Nephron (organoid): ENCODE measurements around the gene DGKE.

ENCODE experiments used
- H3K27ac Mint-ChIP-seq, 3 experiments: 2 replicates each; pipeline ENCODE4 v1.8.0; 2020; ENCODE audit warnings: mixed read lengths in 3 of 3, mild to moderate bottlenecking in 2 of 3, moderate library complexity in 1 of 3
- H3K27me3 Mint-ChIP-seq: 2 replicates; pipeline ENCODE4 v1.8.0; 2021; ENCODE audit warnings: low read depth, mild to moderate bottlenecking, moderate library complexity, mixed read lengths
- H3K36me3 Mint-ChIP-seq: 2 replicates; pipeline ENCODE4 v1.8.0; 2020; ENCODE audit warnings: low read depth, mixed read lengths
- H3K4me1 Mint-ChIP-seq: 2 replicates; pipeline ENCODE4 v1.8.0; 2020; ENCODE audit warnings: mixed read lengths
- H3K4me3 Mint-ChIP-seq, 3 experiments: 2 replicates each; pipeline ENCODE4 v1.8.0; 2020; ENCODE audit warnings: mild to moderate bottlenecking in 3 of 3, mixed read lengths in 3 of 3, moderate library complexity in 2 of 3
- H3K9me3 Mint-ChIP-seq: 2 replicates; pipeline ENCODE4 v1.8.0; 2020; ENCODE audit warnings: mixed read lengths
- TF ChIP-seq, protein P1 (sequence below), 3 experiments: fragments of 200-600 bp; sonication (generic); IDR thresholded peaks; one replicate each; pipeline ENCODE4 v1.5.0; 2021; ENCODE audit warnings: antibody characterized with exemption in 3 of 3; ENCODE audit not compliant: unreplicated experiment in 3 of 3

DGKE gene

GRCh38 chr17:56913867-56914580 is 80.1 kb downstream of the DGKE start, which contains the start of gene TRIM25:
TSS of gene TRIM25 (minus strand) at chr17:56914049. CDS start at chr17:56913988, 61 bp downstream.
- Mint-ChIP-seq H3K4me3 (peak within 1 kb of the TSS; percentile 90 to 98 (median 92)), H3K9me3 (peaks cover 10% of the 10 kb centered on the region), H3K36me3 (no peaks in the 10 kb centered on the region), H3K27ac (peak within 1 kb of the TSS; percentile 27 to 77 (median 48)), H3K27me3 (no peaks in the 10 kb centered on the region), H3K4me1 (peaks cover 4% of the 10 kb centered on the region)
- TF ChIP-seq, protein P1, sequence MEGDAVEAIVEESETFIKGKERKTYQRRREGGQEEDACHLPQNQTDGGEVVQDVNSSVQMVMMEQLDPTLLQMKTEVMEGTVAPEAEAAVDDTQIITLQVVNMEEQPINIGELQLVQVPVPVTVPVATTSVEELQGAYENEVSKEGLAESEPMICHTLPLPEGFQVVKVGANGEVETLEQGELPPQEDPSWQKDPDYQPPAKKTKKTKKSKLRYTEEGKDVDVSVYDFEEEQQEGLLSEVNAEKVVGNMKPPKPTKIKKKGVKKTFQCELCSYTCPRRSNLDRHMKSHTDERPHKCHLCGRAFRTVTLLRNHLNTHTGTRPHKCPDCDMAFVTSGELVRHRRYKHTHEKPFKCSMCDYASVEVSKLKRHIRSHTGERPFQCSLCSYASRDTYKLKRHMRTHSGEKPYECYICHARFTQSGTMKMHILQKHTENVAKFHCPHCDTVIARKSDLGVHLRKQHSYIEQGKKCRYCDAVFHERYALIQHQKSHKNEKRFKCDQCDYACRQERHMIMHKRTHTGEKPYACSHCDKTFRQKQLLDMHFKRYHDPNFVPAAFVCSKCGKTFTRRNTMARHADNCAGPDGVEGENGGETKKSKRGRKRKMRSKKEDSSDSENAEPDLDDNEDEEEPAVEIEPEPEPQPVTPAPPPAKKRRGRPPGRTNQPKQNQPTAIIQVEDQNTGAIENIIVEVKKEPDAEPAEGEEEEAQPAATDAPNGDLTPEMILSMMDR (IDR thresholded peaks at IDR 0.05; ENCODE audit: unreplicated experiment in 3 of 3): no peak

DNA sequence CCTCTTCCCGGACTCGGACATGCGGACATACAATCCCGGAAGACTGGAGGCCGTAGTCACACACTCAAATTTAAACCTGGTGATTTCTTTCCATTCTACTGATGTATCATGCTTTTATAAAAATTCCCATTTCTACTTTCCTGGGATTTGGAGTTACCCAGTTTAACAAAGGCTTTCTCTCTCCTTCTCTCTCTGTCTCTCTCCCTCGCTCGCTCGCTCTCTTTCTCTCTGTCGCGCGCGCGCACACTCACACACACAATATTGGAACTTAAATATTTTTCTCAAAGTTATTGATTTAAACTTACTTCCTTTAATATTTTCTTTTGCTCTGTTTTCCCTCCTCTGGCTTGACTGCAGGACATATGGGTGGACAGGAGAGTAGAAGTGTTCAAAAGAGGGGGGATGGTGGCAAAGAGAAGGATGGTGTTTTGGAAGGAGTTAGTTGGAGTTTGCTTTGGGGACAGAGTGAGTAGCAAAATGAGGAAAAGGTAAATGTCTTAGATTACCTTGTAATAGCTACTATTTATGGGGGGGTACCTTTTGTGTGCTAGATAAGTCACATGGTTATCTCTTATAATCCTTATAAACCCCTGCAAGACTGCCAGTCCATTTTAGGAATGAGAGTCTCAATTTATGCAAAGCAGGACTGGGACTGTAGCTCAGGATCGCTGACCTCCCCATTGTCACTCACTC is 80.8 kb downstream of the DGKE start:
- Mint-ChIP-seq H3K27ac (peak overlapping the region; percentile 27 to 77 (median 43)), H3K36me3 (no peaks in the 10 kb centered on the region), H3K4me3 (peak overlapping the region; percentile 90 to 98 (median 92)), H3K27me3 (no peaks in the 10 kb centered on the region), H3K9me3 (peaks cover 16% of the 10 kb centered on the region), H3K4me1 (peaks cover 4% of the 10 kb centered on the region)
- TF ChIP-seq, protein P1 (IDR thresholded peaks at IDR 0.05; ENCODE audit: unreplicated experiment in 3 of 3): no peak

- TF ChIP-seq, protein P1 (IDR thresholded peaks at IDR 0.05; ENCODE audit: unreplicated experiment in 3 of 3): no peak
- H3K4me1 Mint-ChIP-seq: peaks cover 4% of the 10 kb centered on the region
These were observed 83.8 kb downstream of the DGKE start for GRCh38 chr17:56917559-56918296.

DNA sequence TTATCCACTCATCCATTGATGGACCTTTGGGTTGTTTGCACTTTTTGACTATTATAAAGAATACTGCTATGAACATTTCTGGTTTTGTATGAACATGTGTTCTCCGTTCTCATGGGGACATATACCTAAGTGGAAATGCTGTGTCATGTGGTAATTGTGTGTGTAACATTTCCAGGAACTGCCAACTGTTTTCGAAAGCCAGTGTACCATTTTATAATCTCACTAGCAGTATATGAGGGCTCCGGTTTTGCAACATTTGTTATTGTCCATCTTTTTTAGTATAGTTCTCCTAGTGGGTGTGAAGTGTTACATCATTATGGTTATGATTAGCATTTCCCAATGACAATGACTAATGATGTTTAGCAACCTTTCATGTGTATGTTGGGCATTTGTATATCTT is 85.0 kb downstream of the DGKE start:
- Mint-ChIP-seq H3K9me3 (peaks cover 22% of the 10 kb centered on the region), H3K27ac (no peak overlapping the region), H3K27me3 (no peaks in the 10 kb centered on the region), H3K4me3 (no peak overlapping the region), H3K36me3 (no peaks in the 10 kb centered on the region), H3K4me1 (peaks cover 4% of the 10 kb centered on the region)
- TF ChIP-seq, protein P1 (IDR thresholded peaks at IDR 0.05; ENCODE audit: unreplicated experiment in 3 of 3): no peak

More at GRCh38 chr17:56917559-56918296, 83.8 kb downstream of the DGKE start:
- Mint-ChIP-seq H3K4me3 (peak overlapping the region in 1 of 3 experiments; percentile 19), H3K36me3 (no peaks in the 10 kb centered on the region), H3K27me3 (no peaks in the 10 kb centered on the region), H3K9me3 (peaks cover 22% of the 10 kb centered on the region), H3K27ac (no peak overlapping the region)
